ENCODE data around the gene AFP. TPM values are rescaled to one million over a fixed set of nuclear protein-coding genes. Genes with fewer than 3 reads are reported as not detected.

The AFP gene
- polyA plus RNA-seq, 1 donor from 2014 or later = not detected

DNA sequence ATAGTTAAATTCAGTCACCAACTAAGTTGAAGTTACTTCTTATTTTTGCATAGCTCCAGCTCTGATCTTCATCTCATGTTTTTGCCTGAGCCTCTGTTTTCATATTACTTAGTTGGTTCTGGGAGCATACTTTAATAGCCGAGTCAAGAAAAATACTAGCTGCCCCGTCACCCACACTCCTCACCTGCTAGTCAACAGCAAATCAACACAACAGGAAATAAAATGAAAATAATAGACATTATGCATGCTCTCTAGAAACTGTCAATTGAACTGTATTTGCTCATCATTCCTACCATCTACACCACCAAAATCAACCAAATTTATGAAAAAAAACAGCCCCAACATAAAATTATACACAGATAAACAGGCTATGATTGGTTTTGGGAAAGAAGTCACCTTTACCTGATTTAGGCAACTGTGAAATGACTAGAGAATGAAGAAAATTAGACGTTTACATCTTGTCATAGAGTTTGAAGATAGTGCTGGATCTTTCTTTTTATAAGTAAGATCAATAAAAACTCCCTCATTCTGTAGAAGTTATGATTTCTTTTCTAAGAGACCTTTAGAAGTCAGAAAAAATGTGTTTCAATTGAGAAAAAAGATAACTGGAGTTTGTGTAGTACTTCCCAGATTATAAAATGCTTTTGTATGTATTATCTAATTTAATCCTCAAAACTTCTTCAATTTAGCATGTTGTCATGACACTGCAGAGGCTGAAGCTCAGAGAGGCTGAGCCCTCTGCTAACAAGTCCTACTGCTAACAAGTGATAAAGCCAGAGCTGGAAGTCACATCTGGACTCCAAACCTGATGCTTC is 24.9 kb upstream of the AFP start:
- H3K9me3 ChIP-seq (ENCODE audit: low read length) = no peaks in the 10 kb centered on the region
- H3K9ac ChIP-seq (ENCODE audit: low read length) = no peak overlapping the region
- H2AFZ ChIP-seq (ENCODE audit: low read depth, low read length) = no peak overlapping the region
- TF ChIP-seq, protein P1, sequence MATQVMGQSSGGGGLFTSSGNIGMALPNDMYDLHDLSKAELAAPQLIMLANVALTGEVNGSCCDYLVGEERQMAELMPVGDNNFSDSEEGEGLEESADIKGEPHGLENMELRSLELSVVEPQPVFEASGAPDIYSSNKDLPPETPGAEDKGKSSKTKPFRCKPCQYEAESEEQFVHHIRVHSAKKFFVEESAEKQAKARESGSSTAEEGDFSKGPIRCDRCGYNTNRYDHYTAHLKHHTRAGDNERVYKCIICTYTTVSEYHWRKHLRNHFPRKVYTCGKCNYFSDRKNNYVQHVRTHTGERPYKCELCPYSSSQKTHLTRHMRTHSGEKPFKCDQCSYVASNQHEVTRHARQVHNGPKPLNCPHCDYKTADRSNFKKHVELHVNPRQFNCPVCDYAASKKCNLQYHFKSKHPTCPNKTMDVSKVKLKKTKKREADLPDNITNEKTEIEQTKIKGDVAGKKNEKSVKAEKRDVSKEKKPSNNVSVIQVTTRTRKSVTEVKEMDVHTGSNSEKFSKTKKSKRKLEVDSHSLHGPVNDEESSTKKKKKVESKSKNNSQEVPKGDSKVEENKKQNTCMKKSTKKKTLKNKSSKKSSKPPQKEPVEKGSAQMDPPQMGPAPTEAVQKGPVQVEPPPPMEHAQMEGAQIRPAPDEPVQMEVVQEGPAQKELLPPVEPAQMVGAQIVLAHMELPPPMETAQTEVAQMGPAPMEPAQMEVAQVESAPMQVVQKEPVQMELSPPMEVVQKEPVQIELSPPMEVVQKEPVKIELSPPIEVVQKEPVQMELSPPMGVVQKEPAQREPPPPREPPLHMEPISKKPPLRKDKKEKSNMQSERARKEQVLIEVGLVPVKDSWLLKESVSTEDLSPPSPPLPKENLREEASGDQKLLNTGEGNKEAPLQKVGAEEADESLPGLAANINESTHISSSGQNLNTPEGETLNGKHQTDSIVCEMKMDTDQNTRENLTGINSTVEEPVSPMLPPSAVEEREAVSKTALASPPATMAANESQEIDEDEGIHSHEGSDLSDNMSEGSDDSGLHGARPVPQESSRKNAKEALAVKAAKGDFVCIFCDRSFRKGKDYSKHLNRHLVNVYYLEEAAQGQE (IDR thresholded peaks at IDR 0.05; ENCODE audit: borderline replicate concordance) = no peak
- H3K36me3 ChIP-seq (ENCODE audit: insufficient read depth, low read length) = no peaks in the 10 kb centered on the region
- H4K20me1 ChIP-seq (ENCODE audit: insufficient read depth) = no peaks in the 10 kb centered on the region
- no peaks in the 10 kb centered on the region for H3K27me3 ChIP-seq (ENCODE audit: insufficient read depth, low read depth, low read length)
- H3K9me2 ChIP-seq (ENCODE audit: insufficient read depth, low read length) = no peaks in the 10 kb centered on the region
- H3K79me2 ChIP-seq (replicated peaks; ENCODE audit: insufficient read depth, low read length) = no peaks in the 10 kb centered on the region
- H3F3A ChIP-seq (ENCODE audit: insufficient read depth, low read length, poor library complexity, severe bottlenecking) = no peaks in the 10 kb centered on the region
- H3K4me3 ChIP-seq (ENCODE audit: low read length) = no peak overlapping the region
- H3K27ac ChIP-seq (ENCODE audit: low read length) = no peak overlapping the region
- H3K4me2 ChIP-seq (ENCODE audit: low read length) = no peak overlapping the region

DNA sequence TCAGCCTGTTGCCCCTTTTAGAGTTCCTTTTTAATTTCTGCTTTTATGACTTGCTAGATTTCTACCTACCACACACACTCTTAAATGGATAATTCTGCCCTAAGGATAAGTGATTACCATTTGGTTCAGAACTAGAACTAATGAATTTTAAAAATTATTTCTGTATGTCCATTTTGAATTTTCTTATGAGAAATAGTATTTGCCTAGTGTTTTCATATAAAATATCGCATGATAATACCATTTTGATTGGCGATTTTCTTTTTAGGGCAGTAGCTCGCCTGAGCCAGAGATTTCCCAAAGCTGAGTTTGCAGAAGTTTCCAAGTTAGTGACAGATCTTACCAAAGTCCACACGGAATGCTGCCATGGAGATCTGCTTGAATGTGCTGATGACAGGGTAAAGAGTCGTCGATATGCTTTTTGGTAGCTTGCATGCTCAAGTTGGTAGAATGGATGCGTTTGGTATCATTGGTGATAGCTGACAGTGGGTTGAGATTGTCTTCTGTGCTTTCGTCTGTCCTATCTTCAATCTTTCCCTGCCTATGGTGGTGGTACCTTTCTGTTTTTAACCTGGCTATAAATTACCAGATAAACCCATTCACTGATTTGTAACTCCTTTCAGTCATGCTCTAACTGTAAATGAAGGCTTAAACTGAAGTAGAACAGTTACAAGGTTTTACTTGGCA is 24.1 kb upstream of the AFP start:
- H3K4me3 ChIP-seq (ENCODE audit: low read length) = no peak overlapping the region
- H3K36me3 ChIP-seq (ENCODE audit: insufficient read depth, low read length) = no peaks in the 10 kb centered on the region
- H3K9ac ChIP-seq (ENCODE audit: low read length) = no peak overlapping the region
- H4K20me1 ChIP-seq (ENCODE audit: insufficient read depth) = no peaks in the 10 kb centered on the region
- H3K27me3 ChIP-seq (ENCODE audit: insufficient read depth, low read depth, low read length) = no peaks in the 10 kb centered on the region
- H3K9me3 ChIP-seq (ENCODE audit: low read length) = no peaks in the 10 kb centered on the region
- no peaks in the 10 kb centered on the region for H3K9me2 ChIP-seq (ENCODE audit: insufficient read depth, low read length)
- no peak for TF ChIP-seq EP300 (conservative IDR thresholded peaks at IDR 0.05; ENCODE audit: poor library complexity, severe bottlenecking)
- TF ChIP-seq MXI1 (conservative IDR thresholded peaks at IDR 0.05; ENCODE audit: poor library complexity, severe bottlenecking) = no peak
- TF ChIP-seq, protein P1 (IDR thresholded peaks at IDR 0.05; ENCODE audit: borderline replicate concordance) = no peak
- TF ChIP-seq, protein P2, sequence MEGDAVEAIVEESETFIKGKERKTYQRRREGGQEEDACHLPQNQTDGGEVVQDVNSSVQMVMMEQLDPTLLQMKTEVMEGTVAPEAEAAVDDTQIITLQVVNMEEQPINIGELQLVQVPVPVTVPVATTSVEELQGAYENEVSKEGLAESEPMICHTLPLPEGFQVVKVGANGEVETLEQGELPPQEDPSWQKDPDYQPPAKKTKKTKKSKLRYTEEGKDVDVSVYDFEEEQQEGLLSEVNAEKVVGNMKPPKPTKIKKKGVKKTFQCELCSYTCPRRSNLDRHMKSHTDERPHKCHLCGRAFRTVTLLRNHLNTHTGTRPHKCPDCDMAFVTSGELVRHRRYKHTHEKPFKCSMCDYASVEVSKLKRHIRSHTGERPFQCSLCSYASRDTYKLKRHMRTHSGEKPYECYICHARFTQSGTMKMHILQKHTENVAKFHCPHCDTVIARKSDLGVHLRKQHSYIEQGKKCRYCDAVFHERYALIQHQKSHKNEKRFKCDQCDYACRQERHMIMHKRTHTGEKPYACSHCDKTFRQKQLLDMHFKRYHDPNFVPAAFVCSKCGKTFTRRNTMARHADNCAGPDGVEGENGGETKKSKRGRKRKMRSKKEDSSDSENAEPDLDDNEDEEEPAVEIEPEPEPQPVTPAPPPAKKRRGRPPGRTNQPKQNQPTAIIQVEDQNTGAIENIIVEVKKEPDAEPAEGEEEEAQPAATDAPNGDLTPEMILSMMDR (IDR thresholded peaks at IDR 0.05; ENCODE audit: poor library complexity, severe bottlenecking) = no peak
- no peaks in the 10 kb centered on the region for H3F3A ChIP-seq (ENCODE audit: insufficient read depth, low read length, poor library complexity, severe bottlenecking)
- H3K79me2 ChIP-seq (replicated peaks; ENCODE audit: insufficient read depth, low read length) = no peaks in the 10 kb centered on the region
- no peak overlapping the region for H3K4me2 ChIP-seq (ENCODE audit: low read length)
- no peak overlapping the region for H3K27ac ChIP-seq (ENCODE audit: low read length)
- H2AFZ ChIP-seq (ENCODE audit: low read depth, low read length) = no peak overlapping the region

Measured in neural cell (in vitro differentiated cells).